Measurements from ENCODE around the gene S100A9. TPM values are rescaled to one million over a fixed set of nuclear protein-coding genes. Genes with fewer than 3 reads are reported as not detected.

The S100A9 gene
- total and polyA plus RNA-seq, 4 donors = 2.1 to 829 (median 10.4) TPM

DNA sequence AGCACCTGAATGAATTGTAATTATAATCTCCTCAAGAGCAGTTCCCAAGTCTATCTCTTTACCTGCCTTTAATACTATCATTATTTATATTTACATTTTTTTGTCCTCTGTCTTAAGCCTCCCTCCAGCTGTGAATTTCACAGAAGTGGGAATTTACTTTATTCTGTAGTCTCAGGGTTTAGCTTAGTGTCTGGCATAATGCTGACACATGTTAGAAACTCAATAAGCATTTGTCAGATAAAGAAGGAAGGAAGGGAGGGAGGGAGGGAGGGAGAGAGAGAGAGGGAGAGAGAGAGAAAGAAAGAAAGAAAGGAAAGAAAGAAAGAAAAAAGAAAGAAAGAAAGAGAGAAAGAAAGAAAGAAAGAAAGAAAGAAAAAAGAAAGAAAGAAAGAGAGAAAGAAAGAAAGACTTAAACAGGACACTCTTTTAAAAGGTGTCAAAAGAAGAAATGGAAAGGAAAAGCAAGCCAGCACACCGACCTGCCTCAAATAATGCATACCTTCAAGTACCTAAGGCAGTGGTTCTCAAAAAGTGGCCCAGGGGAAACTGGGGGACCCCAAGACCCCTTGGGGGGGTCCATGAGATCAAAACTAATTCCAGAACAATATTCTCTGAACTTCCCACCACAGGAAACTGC is 7.2 kb upstream of the S100A9 start:
- WGBS (ENCODE audit: insufficient coverage) = no CpG with 5 or more reads among the region's 1 CpG
- no peaks in the 10 kb centered on the region for H3K36me3 ChIP-seq (ENCODE audit: control insufficient read depth, insufficient read depth, low read length)
- H3K9me3 ChIP-seq (ENCODE audit: control insufficient read depth, insufficient read depth, low read length) = no peaks in the 10 kb centered on the region
- no peak overlapping the region for H3K4me3 ChIP-seq (ENCODE audit: low read depth, low read length)
- no peaks in the 10 kb centered on the region for H3K27me3 ChIP-seq (ENCODE audit: control insufficient read depth, insufficient read depth, low read length)
- no peaks in the 10 kb centered on the region for H3K4me1 ChIP-seq (ENCODE audit: control insufficient read depth, insufficient read depth, low read length)
- no peak for DNase-seq (ENCODE audit: low read depth in 4 of 6, low spot score in 6 of 6)
- H3K27ac ChIP-seq (ENCODE audit: low read depth, low read length) = no peak overlapping the region

- Histone ChIP-seq H3K27ac (ENCODE audit: low read depth, low read length) (no peak overlapping the region), H3K36me3 (ENCODE audit: control insufficient read depth, insufficient read depth, low read length) (no peaks in the 10 kb centered on the region), H3K4me1 (ENCODE audit: control insufficient read depth, insufficient read depth, low read length) (no peaks in the 10 kb centered on the region), H3K9me3 (ENCODE audit: control insufficient read depth, insufficient read depth, low read length) (no peaks in the 10 kb centered on the region), H3K4me3 (ENCODE audit: low read depth, low read length) (no peak overlapping the region), H3K27me3 (ENCODE audit: control insufficient read depth, insufficient read depth, low read length) (no peaks in the 10 kb centered on the region)
- peak; percentile 13 to 90 (median 41) for DNase-seq (ENCODE audit: low read depth in 4 of 6, low spot score in 6 of 6)
- 3% methylated on average over 4 of the region's 4 CpGs for WGBS (ENCODE audit: insufficient coverage)
Observed at GRCh38 chr1:153352523-153352922, 5.1 kb upstream of the S100A9 start.

- H3K9me3 ChIP-seq (ENCODE audit: control insufficient read depth, insufficient read depth, low read length) = no peaks in the 10 kb centered on the region
- no peaks in the 10 kb centered on the region for H3K27me3 ChIP-seq (ENCODE audit: control insufficient read depth, insufficient read depth, low read length)
- H3K36me3 ChIP-seq (ENCODE audit: control insufficient read depth, insufficient read depth, low read length) = no peaks in the 10 kb centered on the region
- 87% methylated on average over 6 of the region's 7 CpGs for WGBS (ENCODE audit: insufficient coverage)
- peak in 1 of 6 donors; percentile 33 for DNase-seq (ENCODE audit: low read depth in 4 of 6, low spot score in 6 of 6)
- no peak overlapping the region for H3K27ac ChIP-seq (ENCODE audit: low read depth, low read length)
- no peaks in the 10 kb centered on the region for H3K4me1 ChIP-seq (ENCODE audit: control insufficient read depth, insufficient read depth, low read length)
- H3K4me3 ChIP-seq (ENCODE audit: low read depth, low read length) = no peak overlapping the region
Observed at GRCh38 chr1:153353226-153353947, 4.3 kb upstream of the S100A9 start.

- 75% methylated on average over 7 of the region's 8 CpGs for WGBS (ENCODE audit: insufficient coverage)
- no peaks in the 10 kb centered on the region for H3K36me3 ChIP-seq (ENCODE audit: control insufficient read depth, insufficient read depth, low read length)
- no peak overlapping the region for H3K4me3 ChIP-seq (ENCODE audit: low read depth, low read length)
- no peaks in the 10 kb centered on the region for H3K4me1 ChIP-seq (ENCODE audit: control insufficient read depth, insufficient read depth, low read length)
- H3K27me3 ChIP-seq (ENCODE audit: control insufficient read depth, insufficient read depth, low read length) = no peaks in the 10 kb centered on the region
- no peaks in the 10 kb centered on the region for H3K9me3 ChIP-seq (ENCODE audit: control insufficient read depth, insufficient read depth, low read length)
- no peak overlapping the region for H3K27ac ChIP-seq (ENCODE audit: low read depth, low read length)
- DNase-seq (ENCODE audit: low read depth in 4 of 6, low spot score in 6 of 6) = no peak
Observed at GRCh38 chr1:153354515-153355193, 3.0 kb upstream of the S100A9 start.

DNA sequence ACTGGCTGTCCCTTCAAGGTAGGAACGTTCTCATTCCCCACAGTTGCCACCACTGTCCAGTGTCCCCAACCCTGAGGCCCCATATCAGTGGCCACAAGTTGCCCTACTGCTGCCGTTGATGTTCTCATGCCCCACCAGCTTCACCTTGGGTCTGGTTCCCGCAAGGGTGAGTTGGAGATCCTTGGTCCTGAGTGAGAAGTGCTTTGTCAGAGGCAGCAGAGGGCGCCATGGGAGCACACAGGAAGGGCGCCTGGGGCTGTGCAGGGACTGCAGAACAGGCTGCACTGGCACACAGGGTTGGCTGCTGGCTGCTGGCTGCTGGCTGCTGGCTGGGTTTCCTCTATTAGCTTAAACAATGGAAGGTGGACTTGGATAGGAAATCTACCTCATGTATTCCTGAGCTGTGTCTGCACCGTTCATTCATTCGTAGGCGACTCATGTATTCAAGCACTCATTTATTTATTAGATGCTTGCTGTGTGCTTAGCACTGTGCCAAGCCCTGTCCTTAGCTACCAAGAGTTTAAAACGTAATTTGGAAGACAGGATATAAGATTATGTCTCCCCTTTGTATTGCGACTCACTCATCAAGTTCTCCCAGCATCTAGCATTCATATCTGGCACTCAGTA is 2.1 kb upstream of the S100A9 start:
- no peak overlapping the region for H3K27ac ChIP-seq (ENCODE audit: low read depth, low read length)
- peak in 2 of 6 donors; percentile 15 to 16 for DNase-seq (ENCODE audit: low read depth in 4 of 6, low spot score in 6 of 6)
- H3K9me3 ChIP-seq (ENCODE audit: control insufficient read depth, insufficient read depth, low read length) = no peaks in the 10 kb centered on the region
- H3K4me1 ChIP-seq (ENCODE audit: control insufficient read depth, insufficient read depth, low read length) = no peaks in the 10 kb centered on the region
- H3K4me3 ChIP-seq (ENCODE audit: low read depth, low read length) = no peak overlapping the region
- no peaks in the 10 kb centered on the region for H3K36me3 ChIP-seq (ENCODE audit: control insufficient read depth, insufficient read depth, low read length)
- WGBS (ENCODE audit: insufficient coverage) = 59% methylated on average over 8 of the region's 10 CpGs
- no peaks in the 10 kb centered on the region for H3K27me3 ChIP-seq (ENCODE audit: control insufficient read depth, insufficient read depth, low read length)

DNA sequence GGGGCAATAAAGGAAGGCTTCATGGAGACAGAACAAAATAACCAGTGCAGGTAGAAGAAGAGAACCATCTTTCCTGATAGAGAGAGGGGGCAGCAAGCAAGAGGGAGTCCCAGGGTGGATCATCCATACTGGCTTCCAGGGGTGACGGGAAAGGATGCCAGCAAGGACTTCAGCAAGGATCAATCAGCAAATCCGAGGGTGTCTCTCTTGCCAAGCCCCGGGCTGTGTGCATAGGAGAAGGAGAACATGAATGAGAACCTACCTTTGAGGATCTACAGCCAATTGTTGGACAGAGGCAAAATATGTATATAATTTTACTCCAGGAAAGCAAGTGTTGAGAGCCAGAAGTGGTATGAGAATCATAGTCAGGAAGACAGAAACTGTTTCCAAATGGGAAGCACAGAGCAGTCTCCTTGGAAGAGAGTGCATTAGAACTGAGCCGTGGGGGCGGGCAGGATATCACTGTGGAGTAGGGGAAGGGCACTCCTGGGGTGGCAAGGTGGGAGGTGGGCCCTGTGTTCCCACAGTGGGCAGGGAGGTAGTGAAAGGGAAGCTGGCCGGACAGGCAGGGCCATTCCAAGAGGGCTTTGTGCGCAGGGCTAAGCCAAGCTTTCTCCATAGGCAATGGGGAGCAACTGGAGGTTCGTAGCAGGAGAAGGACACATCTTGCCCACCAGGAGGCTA is 1.1 kb upstream of the S100A9 start:
- H3K4me1 ChIP-seq (ENCODE audit: control insufficient read depth, insufficient read depth, low read length) = no peaks in the 10 kb centered on the region
- H3K9me3 ChIP-seq (ENCODE audit: control insufficient read depth, insufficient read depth, low read length) = no peaks in the 10 kb centered on the region
- no peak overlapping the region for H3K4me3 ChIP-seq (ENCODE audit: low read depth, low read length)
- 87% methylated on average over 8 of the region's 8 CpGs for whole genome bisulfite sequencing (ENCODE audit: insufficient coverage)
- no peaks in the 10 kb centered on the region for H3K27me3 ChIP-seq (ENCODE audit: control insufficient read depth, insufficient read depth, low read length)
- no peak for DNase-seq (ENCODE audit: low read depth in 4 of 6, low spot score in 6 of 6)
- no peaks in the 10 kb centered on the region for H3K36me3 ChIP-seq (ENCODE audit: control insufficient read depth, insufficient read depth, low read length)
- no peak overlapping the region for H3K27ac ChIP-seq (ENCODE audit: low read depth, low read length)

- H3K36me3 ChIP-seq (ENCODE audit: control insufficient read depth, insufficient read depth, low read length) = no peaks in the 10 kb centered on the region
- H3K27me3 ChIP-seq (ENCODE audit: control insufficient read depth, insufficient read depth, low read length) = no peaks in the 10 kb centered on the region
- H3K9me3 ChIP-seq (ENCODE audit: control insufficient read depth, insufficient read depth, low read length) = no peaks in the 10 kb centered on the region
- no peaks in the 10 kb centered on the region for H3K4me1 ChIP-seq (ENCODE audit: control insufficient read depth, insufficient read depth, low read length)
- H3K27ac ChIP-seq (ENCODE audit: low read depth, low read length) = no peak overlapping the region
- no peak overlapping the region for H3K4me3 ChIP-seq (ENCODE audit: low read depth, low read length)
- WGBS (ENCODE audit: insufficient coverage) = 84% methylated on average over 6 of the region's 10 CpGs
- no peak for DNase-seq (ENCODE audit: low read depth in 4 of 6, low spot score in 6 of 6)
Observed at GRCh38 chr1:153357076-153357852, 390 bp upstream of the S100A9 start.

GRCh38 chr1:153358691-153358975 is 979 bp downstream of the S100A9 start:
- no peaks in the 10 kb centered on the region for H3K4me1 ChIP-seq (ENCODE audit: control insufficient read depth, insufficient read depth, low read length)
- H3K27ac ChIP-seq (ENCODE audit: low read depth, low read length) = no peak overlapping the region
- no peak overlapping the region for H3K4me3 ChIP-seq (ENCODE audit: low read depth, low read length)
- no peaks in the 10 kb centered on the region for H3K9me3 ChIP-seq (ENCODE audit: control insufficient read depth, insufficient read depth, low read length)
- H3K27me3 ChIP-seq (ENCODE audit: control insufficient read depth, insufficient read depth, low read length) = no peaks in the 10 kb centered on the region
- H3K36me3 ChIP-seq (ENCODE audit: control insufficient read depth, insufficient read depth, low read length) = no peaks in the 10 kb centered on the region
- WGBS (ENCODE audit: insufficient coverage) = 88% methylated on average over 3 of the region's 3 CpGs
- no peak for DNase-seq (ENCODE audit: low read depth in 4 of 6, low spot score in 6 of 6)

DNA sequence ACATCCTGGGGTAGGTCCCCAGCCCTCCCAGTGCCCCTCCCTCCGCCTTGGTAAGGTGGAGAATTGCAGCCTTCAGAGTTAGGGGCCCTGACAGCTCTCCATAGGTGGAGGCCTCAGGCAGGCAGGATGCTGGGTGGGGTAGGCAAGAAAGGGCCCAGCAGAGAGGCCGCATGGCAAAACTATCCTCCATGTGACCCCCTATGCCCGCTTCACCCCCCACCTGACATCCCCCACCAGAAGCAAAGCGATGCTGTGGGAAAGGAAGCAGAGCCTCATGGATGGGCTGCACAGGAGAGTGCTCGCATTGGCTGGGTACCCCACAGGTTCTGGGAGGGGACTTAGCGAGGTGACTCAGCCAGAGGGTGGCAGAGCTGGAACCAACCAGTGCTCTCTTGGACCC is 1.6 kb downstream of the S100A9 start:
- Histone ChIP-seq H3K27ac (ENCODE audit: low read depth, low read length) (no peak overlapping the region), H3K36me3 (ENCODE audit: control insufficient read depth, insufficient read depth, low read length) (no peaks in the 10 kb centered on the region), H3K4me3 (ENCODE audit: low read depth, low read length) (no peak overlapping the region), H3K9me3 (ENCODE audit: control insufficient read depth, insufficient read depth, low read length) (no peaks in the 10 kb centered on the region), H3K4me1 (ENCODE audit: control insufficient read depth, insufficient read depth, low read length) (no peaks in the 10 kb centered on the region), H3K27me3 (ENCODE audit: control insufficient read depth, insufficient read depth, low read length) (no peaks in the 10 kb centered on the region)
- DNase-seq (ENCODE audit: low read depth in 4 of 6, low spot score in 6 of 6) = no peak
- WGBS (ENCODE audit: insufficient coverage) = 89% methylated on average over 2 of the region's 6 CpGs
